ENCODE data around the gene GPN3. TPM values are rescaled to one million over a fixed set of nuclear protein-coding genes. Genes with fewer than 3 reads are reported as not detected.

The GPN3 gene
- total and polyA plus RNA-seq, 10 of the 15 experiments (the other 5 are each of a cell fraction or from before 2014, with no cell fraction given): 27.1 to 117 (median 53.5) TPM

DNA sequence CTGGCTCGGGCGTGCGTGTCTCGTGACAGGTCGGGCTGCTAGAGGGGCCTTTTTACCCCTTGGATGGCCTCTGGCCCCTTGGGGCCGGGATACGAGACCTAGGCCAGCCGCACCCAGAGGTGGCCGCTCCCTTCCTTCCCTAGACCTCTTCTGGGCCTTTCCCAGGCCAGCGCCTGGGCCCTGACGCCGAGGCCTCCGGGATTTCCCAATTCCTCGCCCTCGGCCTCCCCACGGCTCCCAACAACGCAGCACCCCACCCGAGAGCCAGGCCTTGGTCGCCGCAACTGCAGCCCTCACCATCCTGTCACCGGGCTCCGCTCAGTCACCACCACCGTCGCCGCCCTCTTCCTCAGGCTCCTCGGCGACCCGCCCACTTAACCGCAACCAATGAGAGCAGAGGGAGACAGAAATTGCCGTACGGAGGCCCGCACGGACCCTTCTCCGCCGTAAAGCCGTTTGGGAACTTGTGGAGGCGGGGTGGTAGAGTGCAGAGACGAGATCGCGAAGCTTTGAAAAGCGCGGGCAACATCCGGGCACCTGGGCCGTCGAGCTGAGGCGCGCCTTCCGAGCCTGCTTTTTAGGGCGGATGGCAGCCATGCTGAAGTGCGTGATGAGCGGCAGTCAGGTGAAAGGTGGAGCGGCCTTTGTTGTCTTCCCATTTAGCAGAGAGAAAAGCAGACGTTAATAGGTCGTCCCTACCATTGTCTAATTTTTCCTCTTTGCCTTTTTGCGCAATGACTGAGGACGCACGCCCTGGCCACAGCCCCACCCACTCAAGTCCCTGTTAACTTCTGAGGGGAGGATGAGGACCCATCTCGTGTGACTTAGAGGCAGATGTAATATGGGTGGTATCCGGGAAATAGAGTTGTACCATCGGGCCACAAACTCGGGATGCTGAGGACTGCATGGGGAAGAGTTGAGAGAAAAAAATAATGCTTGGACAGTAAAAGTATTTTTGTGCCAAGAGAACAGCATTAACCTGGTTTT is 34.0 kb upstream of the GPN3 start, which contains the start of the genes RAD9B and VPS29 (continued):
- peak; percentile 81 for TF ChIP-seq PML (IDR thresholded peaks at IDR 0.05; ENCODE audit: low read length)
- TF ChIP-seq MTA3 (IDR thresholded peaks at IDR 0.05; ENCODE audit: borderline replicate concordance, low read length): no peak
- TF ChIP-seq CREB1 (IDR thresholded peaks at IDR 0.05; ENCODE audit: low read depth): peak; percentile 77
- TF ChIP-seq POLR2AphosphoS5 (IDR thresholded peaks at IDR 0.05; ENCODE audit: low read length): peak; percentile 95
- TF ChIP-seq SPI1 (IDR thresholded peaks at IDR 0.05; ENCODE audit: borderline replicate concordance, insufficient read depth, low read depth, low read length): no peak; the same call in 1 of the 2 replicates
- TF ChIP-seq PAX5 (IDR thresholded peaks at IDR 0.05; ENCODE audit: borderline replicate concordance, low read depth, low read length): peak; percentile 70; the same call in 1 of the 2 replicates
- peak; percentile 84; the same call in 1 of the 2 replicates for TF ChIP-seq TBL1XR1 (IDR thresholded peaks at IDR 0.05; ENCODE audit: low read depth, low read length)
- no peak for TF ChIP-seq SMAD1 (IDR thresholded peaks at IDR 0.05; ENCODE audit: low read depth, partially characterized antibody)
- TF ChIP-seq, protein P1, sequence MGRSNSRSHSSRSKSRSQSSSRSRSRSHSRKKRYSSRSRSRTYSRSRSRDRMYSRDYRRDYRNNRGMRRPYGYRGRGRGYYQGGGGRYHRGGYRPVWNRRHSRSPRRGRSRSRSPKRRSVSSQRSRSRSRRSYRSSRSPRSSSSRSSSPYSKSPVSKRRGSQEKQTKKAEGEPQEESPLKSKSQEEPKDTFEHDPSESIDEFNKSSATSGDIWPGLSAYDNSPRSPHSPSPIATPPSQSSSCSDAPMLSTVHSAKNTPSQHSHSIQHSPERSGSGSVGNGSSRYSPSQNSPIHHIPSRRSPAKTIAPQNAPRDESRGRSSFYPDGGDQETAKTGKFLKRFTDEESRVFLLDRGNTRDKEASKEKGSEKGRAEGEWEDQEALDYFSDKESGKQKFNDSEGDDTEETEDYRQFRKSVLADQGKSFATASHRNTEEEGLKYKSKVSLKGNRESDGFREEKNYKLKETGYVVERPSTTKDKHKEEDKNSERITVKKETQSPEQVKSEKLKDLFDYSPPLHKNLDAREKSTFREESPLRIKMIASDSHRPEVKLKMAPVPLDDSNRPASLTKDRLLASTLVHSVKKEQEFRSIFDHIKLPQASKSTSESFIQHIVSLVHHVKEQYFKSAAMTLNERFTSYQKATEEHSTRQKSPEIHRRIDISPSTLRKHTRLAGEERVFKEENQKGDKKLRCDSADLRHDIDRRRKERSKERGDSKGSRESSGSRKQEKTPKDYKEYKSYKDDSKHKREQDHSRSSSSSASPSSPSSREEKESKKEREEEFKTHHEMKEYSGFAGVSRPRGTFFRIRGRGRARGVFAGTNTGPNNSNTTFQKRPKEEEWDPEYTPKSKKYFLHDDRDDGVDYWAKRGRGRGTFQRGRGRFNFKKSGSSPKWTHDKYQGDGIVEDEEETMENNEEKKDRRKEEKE (IDR thresholded peaks at IDR 0.05): no peak
- TF ChIP-seq, protein P2, sequence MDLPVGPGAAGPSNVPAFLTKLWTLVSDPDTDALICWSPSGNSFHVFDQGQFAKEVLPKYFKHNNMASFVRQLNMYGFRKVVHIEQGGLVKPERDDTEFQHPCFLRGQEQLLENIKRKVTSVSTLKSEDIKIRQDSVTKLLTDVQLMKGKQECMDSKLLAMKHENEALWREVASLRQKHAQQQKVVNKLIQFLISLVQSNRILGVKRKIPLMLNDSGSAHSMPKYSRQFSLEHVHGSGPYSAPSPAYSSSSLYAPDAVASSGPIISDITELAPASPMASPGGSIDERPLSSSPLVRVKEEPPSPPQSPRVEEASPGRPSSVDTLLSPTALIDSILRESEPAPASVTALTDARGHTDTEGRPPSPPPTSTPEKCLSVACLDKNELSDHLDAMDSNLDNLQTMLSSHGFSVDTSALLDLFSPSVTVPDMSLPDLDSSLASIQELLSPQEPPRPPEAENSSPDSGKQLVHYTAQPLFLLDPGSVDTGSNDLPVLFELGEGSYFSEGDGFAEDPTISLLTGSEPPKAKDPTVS (IDR thresholded peaks at IDR 0.05; ENCODE audit: low read depth, low read length): no peak
- TF ChIP-seq, protein P3, sequence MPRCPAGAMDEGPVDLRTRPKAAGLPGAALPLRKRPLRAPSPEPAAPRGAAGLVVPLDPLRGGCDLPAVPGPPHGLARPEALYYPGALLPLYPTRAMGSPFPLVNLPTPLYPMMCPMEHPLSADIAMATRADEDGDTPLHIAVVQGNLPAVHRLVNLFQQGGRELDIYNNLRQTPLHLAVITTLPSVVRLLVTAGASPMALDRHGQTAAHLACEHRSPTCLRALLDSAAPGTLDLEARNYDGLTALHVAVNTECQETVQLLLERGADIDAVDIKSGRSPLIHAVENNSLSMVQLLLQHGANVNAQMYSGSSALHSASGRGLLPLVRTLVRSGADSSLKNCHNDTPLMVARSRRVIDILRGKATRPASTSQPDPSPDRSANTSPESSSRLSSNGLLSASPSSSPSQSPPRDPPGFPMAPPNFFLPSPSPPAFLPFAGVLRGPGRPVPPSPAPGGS (IDR thresholded peaks at IDR 0.05; ENCODE audit: borderline replicate concordance, insufficient read depth, low read depth, low read length, poor library complexity, severe bottlenecking): no peak
- no peak for TF ChIP-seq CHD4 (IDR thresholded peaks at IDR 0.05)
- TF ChIP-seq SREBF2 (IDR thresholded peaks at IDR 0.05; ENCODE audit: low read length): no peak
- no peak for TF ChIP-seq WRNIP1 (IDR thresholded peaks at IDR 0.05; ENCODE audit: borderline replicate concordance, low read depth, low read length)
- TF ChIP-seq GATAD2B (conservative IDR thresholded peaks at IDR 0.05; ENCODE audit: low read depth): peak; percentile 52; the same call in 1 of the 2 replicates
- 0 out of 2 replicates have a peak, but pooled peaks have one; percentile 45 for TF ChIP-seq ESRRA (IDR thresholded peaks at IDR 0.05; ENCODE audit: low read length)
- TF ChIP-seq BMI1 (IDR thresholded peaks at IDR 0.05; ENCODE audit: borderline replicate concordance): no peak
- TF ChIP-seq NR2C2 (IDR thresholded peaks at IDR 0.05; ENCODE audit: borderline replicate concordance, control insufficient read depth, insufficient read length, low read depth): no peak
- TF ChIP-seq ATF7 (IDR thresholded peaks at IDR 0.05; ENCODE audit: low read depth): peak; percentile 52
- no peak for TF ChIP-seq KAT2A (conservative IDR thresholded peaks at IDR 0.05; ENCODE audit: control insufficient read depth, low read depth, low read length)
- TF ChIP-seq ZNF622 (IDR thresholded peaks at IDR 0.05): no peak
- 0 out of 2 replicates have a peak, but pooled peaks have one; percentile 22 for TF ChIP-seq ZBED1 (IDR thresholded peaks at IDR 0.05; ENCODE audit: borderline replicate concordance)
- TF ChIP-seq SRF (IDR thresholded peaks at IDR 0.05; ENCODE audit: low read depth in 2 of 2, low read length in 2 of 2): peak in 1 of 2 experiments; percentile 71; a peak in 2 of 4 replicates
- no peak for TF ChIP-seq STAT3 (IDR thresholded peaks at IDR 0.05; ENCODE audit: low read depth, low read length)
- TF ChIP-seq NRF1 (conservative IDR thresholded peaks at IDR 0.05; ENCODE audit: low read depth, low read length): no peak
- no peak for TF ChIP-seq JUNB (IDR thresholded peaks at IDR 0.05)
